Type B pancreatic cell (in vitro differentiated cells): ENCODE results near the gene DNAJB13. TPM values are rescaled to one million over a fixed set of nuclear protein-coding genes. Genes with fewer than 3 reads are reported as not detected.

ENCODE experiments used
- DNase-seq: peaks from one replicate; pipeline ENCODE4 v3.0.0; 2021; ENCODE audit warnings: mixed read lengths; ENCODE audit not compliant: unreplicated experiment; ENCODE audit errors: extremely low spot score
- H3K27ac Mint-ChIP-seq: 2 replicates; pipeline ENCODE4 v1.8.0; 2021; ENCODE audit warnings: mild to moderate bottlenecking, mixed read lengths
- H3K27me3 Mint-ChIP-seq: 2 replicates; pipeline ENCODE4 v1.8.0; 2021; ENCODE audit warnings: mixed read lengths
- H3K36me3 Mint-ChIP-seq: 2 replicates; pipeline ENCODE4 v1.8.0; 2021; ENCODE audit warnings: mixed read lengths
- H3K4me1 Mint-ChIP-seq: one replicate; pipeline ENCODE4 v1.8.0; 2021; ENCODE audit warnings: mixed read lengths; ENCODE audit not compliant: unreplicated experiment
- H3K4me3 Mint-ChIP-seq: 2 replicates; pipeline ENCODE4 v1.8.0; 2021; ENCODE audit warnings: mild to moderate bottlenecking, mixed read lengths
- H3K9me3 Mint-ChIP-seq: 2 replicates; pipeline ENCODE4 v1.8.0; 2021; ENCODE audit warnings: mixed read lengths
- total RNA-seq: library from RNA; stranded (reverse); gene quantifications from 2 replicates; pipeline ENCODE4 v1.2.1, GENCODE V29; 2021; ENCODE audit warnings: low replicate concordance
- TF ChIP-seq, protein P1 (sequence below): fragments of 200-600 bp; sonication (generic); conservative IDR thresholded peaks from 2 replicates; pipeline ENCODE4 v1.5.0; 2021; ENCODE audit warnings: antibody characterized with exemption, mild to moderate bottlenecking

The DNAJB13 gene
- total RNA-seq, 1 donor from 2014 or later: 2.8 TPM

DNA sequence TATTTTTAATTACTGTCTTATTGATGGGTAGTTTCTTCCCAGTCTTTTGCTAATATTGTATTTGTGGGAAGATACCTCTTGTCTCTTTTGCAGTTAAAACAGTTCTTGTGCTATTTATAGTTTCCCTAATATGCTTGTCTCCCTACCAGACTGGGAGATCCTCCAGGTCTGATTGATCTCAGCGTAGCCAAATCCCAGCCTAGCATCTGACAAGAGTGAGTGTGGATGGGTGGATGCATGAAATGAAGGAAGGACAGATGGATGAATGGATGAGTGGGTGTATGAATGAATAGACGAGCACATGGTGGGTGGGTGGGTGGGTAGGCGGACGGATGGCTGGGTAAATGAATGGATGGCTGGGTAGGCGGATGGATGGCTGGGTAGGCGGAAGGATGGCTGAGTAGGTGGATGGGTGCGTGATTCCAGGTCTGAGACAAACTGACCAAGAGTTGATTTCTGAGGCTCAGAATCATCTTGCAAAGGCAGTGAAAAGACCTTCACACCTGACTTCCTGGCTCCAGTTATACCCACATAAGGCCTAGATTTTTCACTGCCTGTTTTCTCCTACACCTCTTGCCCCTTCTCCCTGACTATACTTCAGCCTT lies 11.4 kb downstream of the DNAJB13 start:
- TF ChIP-seq, protein P1, sequence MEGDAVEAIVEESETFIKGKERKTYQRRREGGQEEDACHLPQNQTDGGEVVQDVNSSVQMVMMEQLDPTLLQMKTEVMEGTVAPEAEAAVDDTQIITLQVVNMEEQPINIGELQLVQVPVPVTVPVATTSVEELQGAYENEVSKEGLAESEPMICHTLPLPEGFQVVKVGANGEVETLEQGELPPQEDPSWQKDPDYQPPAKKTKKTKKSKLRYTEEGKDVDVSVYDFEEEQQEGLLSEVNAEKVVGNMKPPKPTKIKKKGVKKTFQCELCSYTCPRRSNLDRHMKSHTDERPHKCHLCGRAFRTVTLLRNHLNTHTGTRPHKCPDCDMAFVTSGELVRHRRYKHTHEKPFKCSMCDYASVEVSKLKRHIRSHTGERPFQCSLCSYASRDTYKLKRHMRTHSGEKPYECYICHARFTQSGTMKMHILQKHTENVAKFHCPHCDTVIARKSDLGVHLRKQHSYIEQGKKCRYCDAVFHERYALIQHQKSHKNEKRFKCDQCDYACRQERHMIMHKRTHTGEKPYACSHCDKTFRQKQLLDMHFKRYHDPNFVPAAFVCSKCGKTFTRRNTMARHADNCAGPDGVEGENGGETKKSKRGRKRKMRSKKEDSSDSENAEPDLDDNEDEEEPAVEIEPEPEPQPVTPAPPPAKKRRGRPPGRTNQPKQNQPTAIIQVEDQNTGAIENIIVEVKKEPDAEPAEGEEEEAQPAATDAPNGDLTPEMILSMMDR: no peak
- DNase-seq: no peak
- H3K4me3 Mint-ChIP-seq: no peak overlapping the region
- H3K9me3 Mint-ChIP-seq: no peaks in the 10 kb centered on the region
- no peaks in the 10 kb centered on the region for H3K36me3 Mint-ChIP-seq
- H3K27ac Mint-ChIP-seq: no peak overlapping the region
- H3K4me1 Mint-ChIP-seq: no peaks in the 10 kb centered on the region
- no peaks in the 10 kb centered on the region for H3K27me3 Mint-ChIP-seq

DNA sequence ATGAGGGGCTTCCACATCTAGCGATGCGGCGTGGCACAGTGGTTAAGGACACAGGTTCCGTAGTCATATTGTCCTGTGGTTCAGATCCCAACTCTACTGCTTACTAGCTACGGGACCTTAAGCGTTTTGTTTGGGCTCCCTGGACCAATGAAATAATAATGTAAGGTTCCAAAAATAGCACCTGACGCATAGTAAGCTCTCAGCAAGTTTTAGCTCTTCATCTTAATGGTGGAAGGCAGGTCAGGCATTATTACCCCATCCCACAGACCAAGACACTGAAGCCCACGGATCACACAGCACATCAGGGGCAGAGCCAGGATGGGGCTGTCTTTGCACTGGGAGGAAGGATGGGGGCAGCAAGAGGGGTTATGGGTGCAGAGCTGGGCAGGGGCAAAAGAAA lies 13.0 kb downstream of the DNAJB13 start:
- no peaks in the 10 kb centered on the region for H3K36me3 Mint-ChIP-seq
- H3K4me1 Mint-ChIP-seq: no peaks in the 10 kb centered on the region
- peak overlapping the region; percentile 42 for H3K27ac Mint-ChIP-seq

DNA sequence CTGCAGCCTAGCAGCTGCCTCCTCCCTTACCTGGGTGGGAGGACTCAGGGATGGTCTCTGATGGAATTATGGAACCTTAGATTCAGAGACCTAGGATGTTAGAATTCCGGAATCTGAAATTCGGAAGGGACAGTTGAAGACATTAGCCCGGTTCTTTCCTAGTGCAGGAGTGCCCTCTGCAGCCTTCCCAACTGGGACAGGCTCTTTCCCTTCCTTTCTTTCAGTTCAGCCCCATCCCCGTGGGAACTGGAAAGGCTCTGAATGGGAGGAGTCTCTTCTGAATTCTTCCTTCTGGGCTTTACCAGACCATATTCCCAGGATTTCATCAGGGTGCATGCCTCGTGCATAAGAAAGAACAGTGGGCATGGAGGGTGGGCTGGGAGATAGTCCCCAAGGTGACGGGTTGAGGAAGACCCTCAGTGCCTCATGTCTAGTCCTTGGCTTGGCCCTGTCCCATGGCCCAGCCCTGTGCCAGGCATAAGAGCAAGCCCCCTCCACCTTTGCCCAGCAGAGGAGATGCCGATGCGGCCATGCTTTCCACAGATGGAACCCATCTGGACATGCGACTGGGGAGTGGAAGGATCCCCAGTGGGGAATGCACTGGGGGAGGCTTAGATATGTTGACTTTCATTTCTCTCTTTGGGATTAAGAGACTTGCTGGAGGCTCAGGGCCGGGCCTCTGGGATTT lies 14.4 kb downstream of the DNAJB13 start:
- Mint-ChIP-seq H3K4me3 (no peak overlapping the region), H3K27ac (no peak overlapping the region), H3K4me1 (no peaks in the 10 kb centered on the region), H3K9me3 (no peaks in the 10 kb centered on the region), H3K36me3 (no peaks in the 10 kb centered on the region), H3K27me3 (no peaks in the 10 kb centered on the region)
- no peak for DNase-seq
- TF ChIP-seq, protein P1: no peak

More for the DNA sequence above, 13.0 kb downstream of the DNAJB13 start:
- no peaks in the 10 kb centered on the region for H3K27me3 Mint-ChIP-seq
- H3K4me3 Mint-ChIP-seq: no peak overlapping the region
- no peak for DNase-seq
- TF ChIP-seq, protein P1: no peak
- no peaks in the 10 kb centered on the region for H3K9me3 Mint-ChIP-seq

DNA sequence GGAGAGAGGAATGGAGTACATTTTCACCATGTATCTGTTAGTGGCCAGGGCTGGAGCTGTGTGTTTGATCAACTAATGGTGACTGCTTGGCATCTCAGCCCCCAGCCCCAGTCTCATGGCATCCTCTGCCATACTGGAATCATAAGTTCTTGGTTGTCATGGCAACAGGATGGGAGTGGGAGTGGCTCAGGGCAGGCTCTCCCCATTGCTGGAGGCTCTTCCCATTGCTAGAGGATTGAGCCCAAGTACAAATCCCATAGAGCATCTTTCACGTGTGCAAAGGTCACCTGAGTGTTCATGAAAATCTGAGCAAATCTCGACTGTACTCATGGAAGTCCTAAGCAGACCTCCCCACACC lies 14.9 kb downstream of the DNAJB13 start:
- no peaks in the 10 kb centered on the region for H3K9me3 Mint-ChIP-seq
- H3K36me3 Mint-ChIP-seq: no peaks in the 10 kb centered on the region
- no peak overlapping the region for H3K27ac Mint-ChIP-seq
- no peaks in the 10 kb centered on the region for H3K27me3 Mint-ChIP-seq
- no peak overlapping the region for H3K4me3 Mint-ChIP-seq
- no peak for DNase-seq
- H3K4me1 Mint-ChIP-seq: no peaks in the 10 kb centered on the region
- TF ChIP-seq, protein P1: no peak

DNA sequence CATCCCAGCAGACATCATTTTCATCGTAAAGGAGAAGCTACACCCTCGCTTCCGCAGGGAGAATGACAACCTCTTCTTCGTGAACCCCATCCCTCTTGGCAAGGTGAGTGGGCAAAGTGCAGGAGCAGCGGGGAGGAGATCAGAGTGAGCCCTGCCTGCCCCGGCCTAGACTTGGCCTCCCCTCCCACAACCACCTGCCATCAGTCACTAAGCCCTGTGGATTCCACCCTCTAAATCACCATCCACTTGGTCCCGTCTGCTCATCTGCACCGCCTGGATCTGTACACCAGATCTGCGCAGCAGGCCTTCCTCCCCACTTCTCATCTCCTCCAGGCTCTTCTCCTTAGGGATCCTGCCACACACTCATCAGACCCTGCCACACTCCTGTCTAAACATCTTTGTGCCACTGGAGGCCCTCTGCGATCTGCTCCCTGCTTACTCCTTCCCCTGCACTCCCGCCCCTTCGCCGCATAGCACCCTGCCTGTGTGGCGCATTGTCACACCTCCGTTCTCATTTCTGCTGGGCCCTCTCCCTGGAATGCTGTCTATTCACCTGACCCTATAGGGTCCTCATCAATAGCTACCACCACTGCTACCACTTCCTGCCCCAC lies 17.6 kb downstream of the DNAJB13 start:
- Mint-ChIP-seq H3K36me3 (no peaks in the 10 kb centered on the region), H3K27ac (peak overlapping the region; percentile 20), H3K4me3 (no peak overlapping the region), H3K9me3 (no peaks in the 10 kb centered on the region), H3K27me3 (no peaks in the 10 kb centered on the region), H3K4me1 (no peaks in the 10 kb centered on the region)
- DNase-seq: no peak
- TF ChIP-seq, protein P1: no peak
